Mesothelial cell of epicardium (in vitro differentiated cells): Measurements from ENCODE around the gene NENF. TPM values are rescaled to one million over a fixed set of nuclear protein-coding genes. Genes with fewer than 3 reads are reported as not detected.

ENCODE experiments used
- DNase-seq, 2 experiments: peaks; one replicate each; pipeline ENCODE4 v3.0.0; 2021; ENCODE audit warnings: low spot score in 2 of 2; ENCODE audit not compliant: unreplicated experiment in 2 of 2
- H3K27ac Mint-ChIP-seq: 2 replicates; pipeline ENCODE4 v1.8.0; 2021; ENCODE audit warnings: mixed read lengths
- H3K27me3 Mint-ChIP-seq: 2 replicates; pipeline ENCODE4 v1.8.0; 2021; ENCODE audit warnings: low read depth, mixed read lengths
- H3K36me3 Mint-ChIP-seq: 2 replicates; pipeline ENCODE4 v1.8.0; 2021; ENCODE audit warnings: mixed read lengths
- H3K4me1 Mint-ChIP-seq: 2 replicates; pipeline ENCODE4 v1.8.0; 2021; ENCODE audit warnings: mixed read lengths
- H3K4me3 Mint-ChIP-seq: 2 replicates; pipeline ENCODE4 v1.8.0; 2021; ENCODE audit warnings: mild to moderate bottlenecking, moderate library complexity, mixed read lengths
- H3K9me3 Mint-ChIP-seq: 2 replicates; pipeline ENCODE4 v1.8.0; 2021; ENCODE audit warnings: mixed read lengths
- CTCF ChIP-seq: fragments of 200-600 bp; sonication (generic); IDR thresholded peaks from one replicate; pipeline ENCODE4 v1.5.0; 2021; ENCODE audit warnings: antibody characterized with exemption; ENCODE audit not compliant: unreplicated experiment
- total RNA-seq: library from RNA; stranded (reverse); gene quantifications from 3 replicates; pipeline ENCODE4 v1.2.1, GENCODE V29; 2021

Gene NENF
- total RNA-seq, 1 donor from 2014 or later, result 39.3 TPM

GRCh38 chr1:212452323-212453155 is 19.8 kb downstream of the NENF start:
- no peak for DNase-seq
- no peak overlapping the region for H3K27ac Mint-ChIP-seq
- H3K36me3 Mint-ChIP-seq, result no peaks in the 10 kb centered on the region
- no peaks in the 10 kb centered on the region for H3K27me3 Mint-ChIP-seq
- no peak overlapping the region for H3K4me3 Mint-ChIP-seq
- no peaks in the 10 kb centered on the region for H3K4me1 Mint-ChIP-seq
- no peaks in the 10 kb centered on the region for H3K9me3 Mint-ChIP-seq
- TF ChIP-seq CTCF, result no peak

- H3K36me3 Mint-ChIP-seq, result no peaks in the 10 kb centered on the region
- H3K4me3 Mint-ChIP-seq, result no peak overlapping the region
- no peaks in the 10 kb centered on the region for H3K9me3 Mint-ChIP-seq
- no peak overlapping the region for H3K27ac Mint-ChIP-seq
- no peaks in the 10 kb centered on the region for H3K4me1 Mint-ChIP-seq
- H3K27me3 Mint-ChIP-seq, result no peaks in the 10 kb centered on the region
- no peak for TF ChIP-seq CTCF
- DNase-seq, result no peak
Observed at GRCh38 chr1:212453156-212453857, 20.6 kb downstream of the NENF start.

- no peak for DNase-seq
- TF ChIP-seq CTCF, result no peak
- H3K36me3 Mint-ChIP-seq, result no peaks in the 10 kb centered on the region
- no peaks in the 10 kb centered on the region for H3K27me3 Mint-ChIP-seq
- H3K4me1 Mint-ChIP-seq, result no peaks in the 10 kb centered on the region
- no peak overlapping the region for H3K27ac Mint-ChIP-seq
- H3K9me3 Mint-ChIP-seq, result no peaks in the 10 kb centered on the region
- no peak overlapping the region for H3K4me3 Mint-ChIP-seq
Observed at GRCh38 chr1:212454741-212455140, 22.0 kb downstream of the NENF start.

- Mint-ChIP-seq H3K36me3 (no peaks in the 10 kb centered on the region), H3K27ac (no peak overlapping the region)
Observed at GRCh38 chr1:212455401-212455800, 22.7 kb downstream of the NENF start.

GRCh38 chr1:212455803-212456528 is 23.2 kb downstream of the NENF start:
- Mint-ChIP-seq H3K27ac (no peak overlapping the region), H3K9me3 (no peaks in the 10 kb centered on the region), H3K4me3 (no peak overlapping the region), H3K27me3 (no peaks in the 10 kb centered on the region), H3K4me1 (no peaks in the 10 kb centered on the region), H3K36me3 (no peaks in the 10 kb centered on the region)
- TF ChIP-seq CTCF, result peak; percentile 98
- DNase-seq, result peak; percentile 78 to 93

More at GRCh38 chr1:212455401-212455800, 22.7 kb downstream of the NENF start:
- no peak for TF ChIP-seq CTCF
- no peak overlapping the region for H3K4me3 Mint-ChIP-seq
- DNase-seq, result no peak
- no peaks in the 10 kb centered on the region for H3K4me1 Mint-ChIP-seq
- no peaks in the 10 kb centered on the region for H3K9me3 Mint-ChIP-seq
- H3K27me3 Mint-ChIP-seq, result no peaks in the 10 kb centered on the region
